GM12878 (cell line): ENCODE data around the gene OSBPL3. TPM values are rescaled to one million over a fixed set of nuclear protein-coding genes. Genes with fewer than 3 reads are reported as not detected.
"Not testable (repeated sequence)": the region's sequence is repeated elsewhere in the genome, so short reads cannot be mapped to it uniquely, and the experiment has no call there.

Source experiments
- ATAC-seq: fragments of 200-7000 bp; cut with Tn5 transposase; 3 replicates; pipeline ENCODE4 v1.9.1; 2020; ENCODE audit warnings: mild to moderate bottlenecking, moderate library complexity
- BruUV-seq: library from RNA; stranded (reverse); fragments of 400-500 nt; replicated peaks from 2 replicates; lab custom pipeline; 2021; lab: Mats Ljungman, UMichigan
- CTCF ChIA-PET: fragments of 300-600 bp; sonication (Branson Sonifier 250); formaldehyde crosslinking; extraction: SDS; loops from one replicate; lab custom pipeline; 2021; ENCODE audit warnings: inconsistent platforms; lab: Yijun Ruan, JAX
- POLR2A ChIA-PET: fragments of 350-600 bp; formaldehyde crosslinking; extraction: SDS; loops from one replicate; lab custom pipeline; 2021; ENCODE audit warnings: inconsistent platforms; lab: Charles Lee
- RAD21 ChIA-PET: fragments of 300-600 bp; sonication (Branson Sonifier 250); formaldehyde crosslinking; loops from one replicate; lab custom pipeline; 2023; ENCODE audit warnings: antibody characterized with exemption; ENCODE audit not compliant: unreplicated experiment; lab: Charles Lee
- SMC1A ChIA-PET: fragments of 300-600 bp; sonication (Branson Sonifier 250); formaldehyde crosslinking; loops from one replicate; lab custom pipeline; 2023; ENCODE audit not compliant: unreplicated experiment, uncharacterized antibody; lab: Charles Lee
- DNase-seq: peaks from one replicate; pipeline ENCODE4 v3.0.0-alpha.2; 2011; ENCODE audit warnings: low read depth, low spot score
- FAIRE-seq: peaks from 3 replicates; lab custom pipeline; 2011; peaks lifted over from hg19 to GRCh38; lab: Jason Lieb, UNC
- H2AFZ ChIP-seq: 2 replicates; pipeline ENCODE4 v1.6.0; 2011; ENCODE audit warnings: low read depth, low read length, control low read depth; ENCODE audit not compliant: control insufficient read depth
- H3K27ac ChIP-seq: 2 replicates; pipeline ENCODE4 v1.5.1; 2011; ENCODE audit warnings: control low read depth; ENCODE audit not compliant: control insufficient read depth, insufficient read depth
- H3K27me3 ChIP-seq, 2 experiments: replicated peaks in 1 of 2; 2 replicates each; pipeline versions ENCODE4 v1.6.0 to v1.6.1; 2011; ENCODE audit warnings: low read length in 1 of 2; ENCODE audit not compliant: control insufficient read depth in 2 of 2, insufficient read depth in 2 of 2
- H3K36me3 ChIP-seq, 2 experiments: 2 replicates each; pipeline ENCODE4 v1.5.1; 2011; ENCODE audit warnings: low read length in 1 of 2; ENCODE audit not compliant: control insufficient read depth in 2 of 2, insufficient read depth in 2 of 2
- H3K4me1 ChIP-seq: 2 replicates; pipeline ENCODE4 v1.6.1; 2011; ENCODE audit warnings: mild to moderate bottlenecking, low read length, moderate library complexity, mixed read lengths; ENCODE audit not compliant: control insufficient read depth, insufficient read depth
- H3K4me2 ChIP-seq: 2 replicates; pipeline ENCODE4 v1.6.0; 2011; ENCODE audit warnings: control low read depth; ENCODE audit not compliant: control insufficient read depth, insufficient read depth
- H3K4me3 ChIP-seq: fragments of 200-600 bp; sonication (generic); 2 replicates; pipeline ENCODE4 v1.5.1; 2016
- H3K79me2 ChIP-seq: 2 replicates; pipeline ENCODE4 v1.6.0; 2011; ENCODE audit warnings: low read length; ENCODE audit not compliant: control insufficient read depth, insufficient read depth
- H3K9ac ChIP-seq: 2 replicates; pipeline ENCODE4 v1.8.0; 2011; ENCODE audit warnings: low read length, control low read depth, mixed read lengths; ENCODE audit not compliant: control insufficient read depth, insufficient read depth
- H3K9me3 ChIP-seq: replicated peaks from 3 replicates; pipeline ENCODE4 v1.5.1; 2011; ENCODE audit warnings: mild to moderate bottlenecking, low read length; ENCODE audit not compliant: control insufficient read depth, insufficient read depth
- H4K20me1 ChIP-seq: 2 replicates; pipeline ENCODE4 v1.6.0; 2011; ENCODE audit not compliant: control insufficient read depth, insufficient read depth
- E2F4 ChIP-seq: IDR thresholded peaks from 2 replicates; pipeline ENCODE4 v1.6.1; 2012; ENCODE audit warnings: low read depth, low read length, improper control_type of control experiment
- PML ChIP-seq: IDR thresholded peaks from 2 replicates; pipeline ENCODE4 v1.6.1; 2012; ENCODE audit warnings: low read length, inconsistent platforms
- RFX5 ChIP-seq: IDR thresholded peaks from 2 replicates; pipeline ENCODE4 v1.6.1; 2011; ENCODE audit warnings: low read depth, low read length, improper control_type of control experiment
- SKIL ChIP-seq: fragments of 450-650 bp; IDR thresholded peaks from 2 replicates; pipeline ENCODE4 v1.6.1; 2017; ENCODE audit warnings: mild to moderate bottlenecking, low read depth, inconsistent platforms; ENCODE audit not compliant: poor library complexity, severe bottlenecking
- WGBS: methylation state at CpG from one replicate; pipeline ENCODE4 v1.1.6; 2016; ENCODE audit warnings: low lambda C conversion rate; ENCODE audit not compliant: insufficient replicate concordance, insufficient coverage; ENCODE audit errors: missing lambda C conversion rate; 5-methylcytosine and 5-hydroxymethylcytosine counted together
- in situ Hi-C: fragments of 300-500 bp; cut with MboI; formaldehyde crosslinking; loops from 9 replicates; pipeline ENCODE4 v1.14.3; 2018; ENCODE audit warnings: mixed read lengths
- intact Hi-C: fragments of 100-400 bp; cut with micrococcal nuclease; formaldehyde crosslinking; loops from one replicate; pipeline ENCODE4 v1.14.2; 2022; ENCODE audit not compliant: unreplicated experiment
- polyA plus RNA-seq, 11 experiments: library from polyadenylated mRNA; depleted of rRNA in 4 of 11; unstranded in 6 of 11; stranded (reverse) in 5 of 11; fragments of >200 nt; fragmentation: Nextera tagmentation in 4 of 11; fragmentation: Illumina TruSeq in 1 of 11; extraction: Ambion mirVana in 4 of 11; extraction: Trizol in 1 of 11; gene quantifications; 1 replicate in 1 of 11; 2 replicates in 10 of 11; pipeline versions ENCODE4 v1.2.1 to v1.2.3, GENCODE V29; 2011 to 2016; ENCODE audit warnings: inconsistent platforms in 2 of 11, missing spikeins in 2 of 11, low read depth in 1 of 11
- total RNA-seq, 4 experiments: library from RNA; depleted of rRNA in 3 of 4; stranded (reverse); fragments of >200 nt in 3 of 4; fragmentation: Illumina TruSeq in 1 of 4; extraction: Trizol in 1 of 4; gene quantifications; 2 replicates each; pipeline versions ENCODE4 v1.2.1 to v1.2.3, GENCODE V29; 2013 to 2021

OSBPL3 gene
- total and polyA plus RNA-seq, 10 of the 15 experiments (the other 5 are each of a cell fraction or from before 2014, with no cell fraction given), result 6.1 to 46.6 (median 27.0) TPM

- Histone ChIP-seq H3K36me3 (peaks cover 0 to 7% of the 10 kb centered on the region in 2 experiments; a peak in 2 of 4 replicates), H2AFZ (no peak overlapping the region), H3K4me2 (no peak overlapping the region), H3K9me3 (no peaks in the 10 kb centered on the region), H3K27me3 (no peaks in the 10 kb centered on the region), H4K20me1 (no peaks in the 10 kb centered on the region), H3K4me3 (no peak overlapping the region), H3K79me2 (no peaks in the 10 kb centered on the region), H3K9ac (no peak overlapping the region), H3K4me1 (no peaks in the 10 kb centered on the region), H3K27ac (no peak overlapping the region)
- POLR2A ChIA-PET, result no interaction called here
- FAIRE-seq (no peak), DNase-seq (no peak), ATAC-seq (no peak)
- intact Hi-C loops, result no loop called here
- in situ Hi-C loops, result no loop called here
- no TSS peak for BruUV-seq
- RAD21 ChIA-PET, result interaction anchor here (0.6 kb wide), 1 partner anchor 276 kb away, joined by 3 read pairs; no protein-coding TSS in a partner anchor
- CTCF ChIA-PET, result interaction anchor here (2.1 kb wide), 1 partner anchor 16 kb away, joined by 10 read pairs; no protein-coding TSS in a partner anchor
- SMC1A ChIA-PET, result no interaction called here
- no peak for TF ChIP-seq PML
- no peak for TF ChIP-seq RFX5
- no peak for TF ChIP-seq E2F4
- TF ChIP-seq SKIL, result no peak
- 95% methylated on average over 9 of the region's 9 CpGs for WGBS
Observed at GRCh38 chr7:24795407-24795767, 184.6 kb downstream of the OSBPL3 start.

- SMC1A ChIA-PET, ATAC-seq, H3K27ac ChIP-seq, intact Hi-C loops, POLR2A ChIA-PET, H3K36me3 ChIP-seq, H3K9me3 ChIP-seq, H3K27me3 ChIP-seq, H3K4me2 ChIP-seq, CTCF ChIA-PET, H3K4me3 ChIP-seq, in situ Hi-C loops, H3K4me1 ChIP-seq, DNase-seq, BruUV-seq, H4K20me1 ChIP-seq, H2AFZ ChIP-seq, H3K79me2 ChIP-seq, H3K9ac ChIP-seq, FAIRE-seq: not testable (repeated sequence)
- RAD21 ChIA-PET, result interaction anchor here (0.6 kb wide), 1 partner anchor 276 kb away, joined by 3 read pairs; no protein-coding TSS in a partner anchor
- WGBS, result 90% methylated on average over 21 of the region's 22 CpGs
Observed at GRCh38 chr7:24794751-24795406, 185.1 kb downstream of the OSBPL3 start.
